WTC11 (cell line): ENCODE results near the gene COA5. TPM values are rescaled to one million over a fixed set of nuclear protein-coding genes. Genes with fewer than 3 reads are reported as not detected.

Experiments
- ATAC-seq: fragments of 200-7000 bp; cut with Tn5 transposase; 2 replicates; pipeline ENCODE4 v1.10.0; 2021; ENCODE audit warnings: mild to moderate bottlenecking, moderate library complexity
- CTCF ChIA-PET: fragments of 300-600 bp; sonication (Branson Sonifier 250); formaldehyde crosslinking; loops from one replicate; lab custom pipeline; 2021; ENCODE audit warnings: antibody characterized with exemption; lab: Charles Lee
- POLR2A ChIA-PET: fragments of 350-600 bp; sonication (Branson Sonifier 250); formaldehyde crosslinking; loops from one replicate; lab custom pipeline; 2021; ENCODE audit warnings: antibody characterized with exemption; lab: Charles Lee
- DNase-seq: peaks from one replicate; pipeline ENCODE4 v3.0.0; 2021; ENCODE audit warnings: low spot score
- H3K27ac Mint-ChIP-seq: 2 replicates; pipeline ENCODE4 v1.8.0; 2021; ENCODE audit warnings: mixed read lengths
- H3K27me3 Mint-ChIP-seq: 2 replicates; pipeline ENCODE4 v1.8.0; 2021; ENCODE audit warnings: low read depth, mild to moderate bottlenecking, moderate library complexity, mixed read lengths
- H3K36me3 Mint-ChIP-seq: 2 replicates; pipeline ENCODE4 v1.8.0; 2021; ENCODE audit warnings: mixed read lengths
- H3K4me1 Mint-ChIP-seq: 2 replicates; pipeline ENCODE4 v1.8.0; 2022; ENCODE audit warnings: mixed read lengths
- H3K4me3 Mint-ChIP-seq: 2 replicates; pipeline ENCODE4 v1.8.0; 2021; ENCODE audit warnings: mild to moderate bottlenecking, moderate library complexity, mixed read lengths
- H3K9me3 Mint-ChIP-seq: 2 replicates; pipeline ENCODE4 v1.8.0; 2021; ENCODE audit warnings: mixed read lengths
- ESRRA ChIP-seq: sonication (generic); formaldehyde crosslinking; IDR thresholded peaks from 2 replicates; pipeline ENCODE4 v1.8.1; 2022; ENCODE audit warnings: mild to moderate bottlenecking, missing genetic modification reagents, borderline replicate concordance
- FOXK1 ChIP-seq: sonication (generic); formaldehyde crosslinking; IDR thresholded peaks from 2 replicates; pipeline ENCODE4 v1.8.0; 2022; ENCODE audit warnings: mild to moderate bottlenecking, moderate library complexity, missing genetic modification reagents
- GRHL2 ChIP-seq: fragments of 250-450 bp; sonication (Bioruptor Pico); IDR thresholded peaks from 2 replicates; pipeline ENCODE4 v1.8.0; 2022; ENCODE audit warnings: mild to moderate bottlenecking, moderate library complexity; ENCODE audit not compliant: insufficient replicate concordance, severe bottlenecking
- HMGA2 ChIP-seq: fragments of 250-450 bp; sonication (Bioruptor Pico); IDR thresholded peaks from 2 replicates; pipeline ENCODE4 v1.4.0; 2021; ENCODE audit warnings: mild to moderate bottlenecking, moderate library complexity
- total RNA-seq: library from RNA; stranded (reverse); gene quantifications from 3 replicates; pipeline ENCODE4 v1.2.3, GENCODE V29; 2021
- TF ChIP-seq, protein P1 (sequence below): sonication (generic); formaldehyde crosslinking; IDR thresholded peaks from 2 replicates; pipeline ENCODE4 v1.8.0; 2023; ENCODE audit warnings: missing genetic modification reagents
- TF ChIP-seq, protein P2 (sequence below): sonication (generic); formaldehyde crosslinking; IDR thresholded peaks from 2 replicates; pipeline ENCODE4 v1.8.1; 2023; ENCODE audit warnings: mild to moderate bottlenecking, missing genetic modification reagents
- TF ChIP-seq, protein P3 (sequence below): sonication (generic); formaldehyde crosslinking; IDR thresholded peaks from 2 replicates; pipeline ENCODE4 v1.8.1; 2023; ENCODE audit warnings: mild to moderate bottlenecking, missing genetic modification reagents, moderate library complexity
- TF ChIP-seq, protein P4 (sequence below): sonication (generic); formaldehyde crosslinking; conservative IDR thresholded peaks from 2 replicates; pipeline ENCODE4 v1.8.1; 2022; ENCODE audit warnings: mild to moderate bottlenecking, missing genetic modification reagents
- TF ChIP-seq, protein P5 (sequence below): fragments of 250-450 bp; sonication (Bioruptor Pico); IDR thresholded peaks from 2 replicates; pipeline ENCODE4 v1.9.0; 2021; ENCODE audit warnings: mild to moderate bottlenecking, borderline replicate concordance
- TF ChIP-seq, protein P6 (sequence below): fragments of 250-450 bp; sonication (Bioruptor Pico); IDR thresholded peaks from 2 replicates; pipeline ENCODE4 v1.9.0; 2021; ENCODE audit warnings: mild to moderate bottlenecking
- TF ChIP-seq, protein P7 (sequence below): sonication (generic); formaldehyde crosslinking; IDR thresholded peaks from 2 replicates; pipeline ENCODE4 v1.8.0; 2022; ENCODE audit warnings: mild to moderate bottlenecking, missing genetic modification reagents

COA5 gene
- total RNA-seq, 1 experiment from 2014 or later = 29.3 TPM

DNA sequence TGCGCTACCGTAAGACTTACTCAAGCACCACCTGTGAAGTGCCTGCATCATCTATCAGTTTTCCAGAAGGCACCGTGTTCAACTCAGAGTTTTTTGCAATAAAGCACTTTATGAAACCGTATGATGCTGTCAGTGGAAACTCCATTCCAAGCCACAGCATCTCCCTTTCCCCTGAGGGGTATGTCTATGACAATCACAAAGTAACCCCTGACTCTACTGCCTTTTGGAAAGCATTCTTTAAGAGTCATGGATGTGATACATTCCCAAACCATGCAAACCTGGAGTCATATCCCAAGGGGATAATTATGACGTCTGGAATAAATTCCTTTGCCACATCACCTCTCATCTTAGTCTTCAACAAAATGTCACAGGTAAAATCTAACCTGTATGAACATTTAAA is 39.3 kb upstream of the COA5 start:
- Mint-ChIP-seq H3K27me3 (no peaks in the 10 kb centered on the region), H3K9me3 (no peaks in the 10 kb centered on the region), H3K36me3 (no peaks in the 10 kb centered on the region), H3K4me1 (peaks cover 19% of the 10 kb centered on the region), H3K4me3 (no peak overlapping the region), H3K27ac (no peak overlapping the region)
- ATAC-seq (no peak), DNase-seq (no peak)
- CTCF ChIA-PET = no interaction called here
- TF ChIP-seq ESRRA (no peak), GRHL2 (CRISPR knock-in tag) (no peak), HMGA2 (CRISPR knock-in tag) (no peak)
- TF ChIP-seq, protein P1, sequence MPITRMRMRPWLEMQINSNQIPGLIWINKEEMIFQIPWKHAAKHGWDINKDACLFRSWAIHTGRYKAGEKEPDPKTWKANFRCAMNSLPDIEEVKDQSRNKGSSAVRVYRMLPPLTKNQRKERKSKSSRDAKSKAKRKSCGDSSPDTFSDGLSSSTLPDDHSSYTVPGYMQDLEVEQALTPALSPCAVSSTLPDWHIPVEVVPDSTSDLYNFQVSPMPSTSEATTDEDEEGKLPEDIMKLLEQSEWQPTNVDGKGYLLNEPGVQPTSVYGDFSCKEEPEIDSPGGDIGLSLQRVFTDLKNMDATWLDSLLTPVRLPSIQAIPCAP = no peak
- POLR2A ChIA-PET = interaction anchor here (0.6 kb wide), 1 partner anchor 189 kb away, joined by 3 read pairs; no protein-coding TSS in a partner anchor

DNA sequence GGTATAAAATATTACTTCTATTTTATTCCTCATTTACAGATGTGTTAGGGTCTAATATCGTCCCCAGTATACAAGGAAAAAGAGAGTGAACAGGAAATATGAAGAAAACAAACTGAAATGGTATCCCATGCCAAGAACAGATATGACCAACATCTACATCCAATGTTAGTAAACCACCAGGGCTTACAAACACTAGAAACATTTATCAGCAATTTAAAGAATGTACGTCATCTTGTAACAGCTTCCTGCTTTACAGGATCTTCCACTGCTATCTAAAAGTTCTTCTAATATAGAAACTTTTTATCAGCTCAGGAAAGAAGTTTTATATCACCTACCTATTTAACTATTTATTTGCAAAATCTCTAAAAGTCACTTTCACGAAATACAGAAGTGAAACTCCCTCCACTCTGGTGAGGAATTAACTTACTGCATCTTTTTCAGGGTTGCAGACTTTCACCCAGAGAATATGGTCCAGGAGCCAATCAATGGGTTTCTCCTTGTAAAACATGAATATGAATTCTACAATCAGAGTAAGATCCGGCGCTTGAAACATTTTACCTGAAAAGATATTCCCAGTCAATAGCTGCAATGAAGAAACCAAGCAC is 35.3 kb upstream of the COA5 start:
- Mint-ChIP-seq H3K4me1 (peaks cover 19% of the 10 kb centered on the region), H3K27ac (no peak overlapping the region), H3K4me3 (no peak overlapping the region), H3K36me3 (no peaks in the 10 kb centered on the region), H3K9me3 (no peaks in the 10 kb centered on the region), H3K27me3 (no peaks in the 10 kb centered on the region)
- TF ChIP-seq, protein P2, sequence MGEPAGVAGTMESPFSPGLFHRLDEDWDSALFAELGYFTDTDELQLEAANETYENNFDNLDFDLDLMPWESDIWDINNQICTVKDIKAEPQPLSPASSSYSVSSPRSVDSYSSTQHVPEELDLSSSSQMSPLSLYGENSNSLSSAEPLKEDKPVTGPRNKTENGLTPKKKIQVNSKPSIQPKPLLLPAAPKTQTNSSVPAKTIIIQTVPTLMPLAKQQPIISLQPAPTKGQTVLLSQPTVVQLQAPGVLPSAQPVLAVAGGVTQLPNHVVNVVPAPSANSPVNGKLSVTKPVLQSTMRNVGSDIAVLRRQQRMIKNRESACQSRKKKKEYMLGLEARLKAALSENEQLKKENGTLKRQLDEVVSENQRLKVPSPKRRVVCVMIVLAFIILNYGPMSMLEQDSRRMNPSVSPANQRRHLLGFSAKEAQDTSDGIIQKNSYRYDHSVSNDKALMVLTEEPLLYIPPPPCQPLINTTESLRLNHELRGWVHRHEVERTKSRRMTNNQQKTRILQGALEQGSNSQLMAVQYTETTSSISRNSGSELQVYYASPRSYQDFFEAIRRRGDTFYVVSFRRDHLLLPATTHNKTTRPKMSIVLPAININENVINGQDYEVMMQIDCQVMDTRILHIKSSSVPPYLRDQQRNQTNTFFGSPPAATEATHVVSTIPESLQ = no peak
- no peak for TF ChIP-seq FOXK1 (CRISPR knock-in tag)
- TF ChIP-seq, protein P3, sequence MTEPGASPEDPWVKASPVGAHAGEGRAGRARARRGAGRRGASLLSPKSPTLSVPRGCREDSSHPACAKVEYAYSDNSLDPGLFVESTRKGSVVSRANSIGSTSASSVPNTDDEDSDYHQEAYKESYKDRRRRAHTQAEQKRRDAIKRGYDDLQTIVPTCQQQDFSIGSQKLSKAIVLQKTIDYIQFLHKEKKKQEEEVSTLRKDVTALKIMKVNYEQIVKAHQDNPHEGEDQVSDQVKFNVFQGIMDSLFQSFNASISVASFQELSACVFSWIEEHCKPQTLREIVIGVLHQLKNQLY = no peak
- TF ChIP-seq, protein P4, sequence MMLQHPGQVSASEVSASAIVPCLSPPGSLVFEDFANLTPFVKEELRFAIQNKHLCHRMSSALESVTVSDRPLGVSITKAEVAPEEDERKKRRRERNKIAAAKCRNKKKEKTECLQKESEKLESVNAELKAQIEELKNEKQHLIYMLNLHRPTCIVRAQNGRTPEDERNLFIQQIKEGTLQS (CRISPR knock-in tag) = no peak
- TF ChIP-seq, protein P5, sequence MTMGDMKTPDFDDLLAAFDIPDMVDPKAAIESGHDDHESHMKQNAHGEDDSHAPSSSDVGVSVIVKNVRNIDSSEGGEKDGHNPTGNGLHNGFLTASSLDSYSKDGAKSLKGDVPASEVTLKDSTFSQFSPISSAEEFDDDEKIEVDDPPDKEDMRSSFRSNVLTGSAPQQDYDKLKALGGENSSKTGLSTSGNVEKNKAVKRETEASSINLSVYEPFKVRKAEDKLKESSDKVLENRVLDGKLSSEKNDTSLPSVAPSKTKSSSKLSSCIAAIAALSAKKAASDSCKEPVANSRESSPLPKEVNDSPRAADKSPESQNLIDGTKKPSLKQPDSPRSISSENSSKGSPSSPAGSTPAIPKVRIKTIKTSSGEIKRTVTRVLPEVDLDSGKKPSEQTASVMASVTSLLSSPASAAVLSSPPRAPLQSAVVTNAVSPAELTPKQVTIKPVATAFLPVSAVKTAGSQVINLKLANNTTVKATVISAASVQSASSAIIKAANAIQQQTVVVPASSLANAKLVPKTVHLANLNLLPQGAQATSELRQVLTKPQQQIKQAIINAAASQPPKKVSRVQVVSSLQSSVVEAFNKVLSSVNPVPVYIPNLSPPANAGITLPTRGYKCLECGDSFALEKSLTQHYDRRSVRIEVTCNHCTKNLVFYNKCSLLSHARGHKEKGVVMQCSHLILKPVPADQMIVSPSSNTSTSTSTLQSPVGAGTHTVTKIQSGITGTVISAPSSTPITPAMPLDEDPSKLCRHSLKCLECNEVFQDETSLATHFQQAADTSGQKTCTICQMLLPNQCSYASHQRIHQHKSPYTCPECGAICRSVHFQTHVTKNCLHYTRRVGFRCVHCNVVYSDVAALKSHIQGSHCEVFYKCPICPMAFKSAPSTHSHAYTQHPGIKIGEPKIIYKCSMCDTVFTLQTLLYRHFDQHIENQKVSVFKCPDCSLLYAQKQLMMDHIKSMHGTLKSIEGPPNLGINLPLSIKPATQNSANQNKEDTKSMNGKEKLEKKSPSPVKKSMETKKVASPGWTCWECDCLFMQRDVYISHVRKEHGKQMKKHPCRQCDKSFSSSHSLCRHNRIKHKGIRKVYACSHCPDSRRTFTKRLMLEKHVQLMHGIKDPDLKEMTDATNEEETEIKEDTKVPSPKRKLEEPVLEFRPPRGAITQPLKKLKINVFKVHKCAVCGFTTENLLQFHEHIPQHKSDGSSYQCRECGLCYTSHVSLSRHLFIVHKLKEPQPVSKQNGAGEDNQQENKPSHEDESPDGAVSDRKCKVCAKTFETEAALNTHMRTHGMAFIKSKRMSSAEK (CRISPR knock-in tag) = no peak
- TF ChIP-seq, protein P6, sequence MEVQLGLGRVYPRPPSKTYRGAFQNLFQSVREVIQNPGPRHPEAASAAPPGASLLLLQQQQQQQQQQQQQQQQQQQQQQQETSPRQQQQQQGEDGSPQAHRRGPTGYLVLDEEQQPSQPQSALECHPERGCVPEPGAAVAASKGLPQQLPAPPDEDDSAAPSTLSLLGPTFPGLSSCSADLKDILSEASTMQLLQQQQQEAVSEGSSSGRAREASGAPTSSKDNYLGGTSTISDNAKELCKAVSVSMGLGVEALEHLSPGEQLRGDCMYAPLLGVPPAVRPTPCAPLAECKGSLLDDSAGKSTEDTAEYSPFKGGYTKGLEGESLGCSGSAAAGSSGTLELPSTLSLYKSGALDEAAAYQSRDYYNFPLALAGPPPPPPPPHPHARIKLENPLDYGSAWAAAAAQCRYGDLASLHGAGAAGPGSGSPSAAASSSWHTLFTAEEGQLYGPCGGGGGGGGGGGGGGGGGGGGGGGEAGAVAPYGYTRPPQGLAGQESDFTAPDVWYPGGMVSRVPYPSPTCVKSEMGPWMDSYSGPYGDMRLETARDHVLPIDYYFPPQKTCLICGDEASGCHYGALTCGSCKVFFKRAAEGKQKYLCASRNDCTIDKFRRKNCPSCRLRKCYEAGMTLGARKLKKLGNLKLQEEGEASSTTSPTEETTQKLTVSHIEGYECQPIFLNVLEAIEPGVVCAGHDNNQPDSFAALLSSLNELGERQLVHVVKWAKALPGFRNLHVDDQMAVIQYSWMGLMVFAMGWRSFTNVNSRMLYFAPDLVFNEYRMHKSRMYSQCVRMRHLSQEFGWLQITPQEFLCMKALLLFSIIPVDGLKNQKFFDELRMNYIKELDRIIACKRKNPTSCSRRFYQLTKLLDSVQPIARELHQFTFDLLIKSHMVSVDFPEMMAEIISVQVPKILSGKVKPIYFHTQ (CRISPR knock-in tag) = no peak
- TF ChIP-seq, protein P7, sequence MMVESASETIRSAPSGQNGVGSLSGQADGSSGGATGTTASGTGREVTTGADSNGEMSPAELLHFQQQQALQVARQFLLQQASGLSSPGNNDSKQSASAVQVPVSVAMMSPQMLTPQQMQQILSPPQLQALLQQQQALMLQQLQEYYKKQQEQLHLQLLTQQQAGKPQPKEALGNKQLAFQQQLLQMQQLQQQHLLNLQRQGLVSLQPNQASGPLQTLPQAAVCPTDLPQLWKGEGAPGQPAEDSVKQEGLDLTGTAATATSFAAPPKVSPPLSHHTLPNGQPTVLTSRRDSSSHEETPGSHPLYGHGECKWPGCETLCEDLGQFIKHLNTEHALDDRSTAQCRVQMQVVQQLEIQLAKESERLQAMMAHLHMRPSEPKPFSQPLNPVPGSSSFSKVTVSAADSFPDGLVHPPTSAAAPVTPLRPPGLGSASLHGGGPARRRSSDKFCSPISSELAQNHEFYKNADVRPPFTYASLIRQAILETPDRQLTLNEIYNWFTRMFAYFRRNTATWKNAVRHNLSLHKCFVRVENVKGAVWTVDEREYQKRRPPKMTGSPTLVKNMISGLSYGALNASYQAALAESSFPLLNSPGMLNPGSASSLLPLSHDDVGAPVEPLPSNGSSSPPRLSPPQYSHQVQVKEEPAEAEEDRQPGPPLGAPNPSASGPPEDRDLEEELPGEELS (CRISPR knock-in tag) = no peak
- ATAC-seq (no peak), DNase-seq (no peak)
- ChIA-PET POLR2A (interaction anchor here (1.2 kb wide), 1 partner anchor 22 kb away, joined by 3 read pairs; no protein-coding TSS in a partner anchor), CTCF (interaction anchor here (1.3 to 3.0 kb wide), 3 partner anchors 9 to 87 kb away, joined by 3 to 29 read pairs (median 4); no protein-coding TSS in a partner anchor)
